GM12892 (cell line): Measurements from ENCODE around the gene TP53AIP1.

Experiments used
- POLR2A ChIP-seq: IDR thresholded peaks from 2 replicates; pipeline ENCODE4 v1.6.1; 2011; ENCODE audit warnings: low read depth, low read length, control low read depth
- POLR2AphosphoS5 ChIP-seq: IDR thresholded peaks from 2 replicates; pipeline ENCODE4 v1.6.1; 2011; ENCODE audit warnings: low read depth, low read length, control low read depth
- TAF1 ChIP-seq: IDR thresholded peaks from 2 replicates; pipeline ENCODE4 v1.6.1; 2011; ENCODE audit warnings: low read depth, mild to moderate bottlenecking, control low read depth, low read length, borderline replicate concordance

DNA sequence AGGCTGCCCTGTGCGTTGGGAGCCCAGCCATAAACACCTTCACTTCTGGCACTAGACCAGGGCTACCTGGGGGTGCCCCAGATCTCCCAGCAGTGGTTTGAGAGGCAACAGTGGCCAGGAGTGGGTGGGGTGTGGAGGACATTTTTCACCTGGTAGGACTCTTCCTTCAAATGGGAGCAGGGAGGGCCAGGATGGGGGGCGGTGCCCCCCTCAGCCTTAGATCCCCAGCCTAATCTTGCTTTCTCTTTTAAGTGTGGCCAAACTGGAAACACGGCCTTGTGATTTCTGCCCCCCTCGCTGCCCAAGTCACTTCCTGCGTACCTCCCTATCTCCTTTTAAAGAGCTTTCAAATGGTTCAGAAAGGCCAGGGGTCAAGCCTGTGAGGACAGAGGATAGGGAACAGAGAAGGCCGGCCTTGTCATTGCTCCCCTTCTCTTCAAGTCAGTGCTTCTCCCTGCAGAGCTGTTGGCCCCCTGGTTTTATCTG lies 50.7 kb downstream of the TP53AIP1 start:
- TF ChIP-seq POLR2AphosphoS5 (no peak), TAF1 (no peak), POLR2A (no peak)
